ENCODE data around the gene PRDM7. TPM values are rescaled to one million over a fixed set of nuclear protein-coding genes. Genes with fewer than 3 reads are reported as not detected.

The PRDM7 gene
- total RNA-seq, 4 donors from 2014 or later: not detected

- 80 to 85% methylated on average over 17 to 19 of the region's 19 CpGs for WGBS, 2 donors
- no peak overlapping the region for H3K4me3 ChIP-seq (ENCODE audit: low read depth, poor library complexity, severe bottlenecking)
- TF ChIP-seq CTCF (IDR thresholded peaks at IDR 0.05) (no peak), POLR2A (IDR thresholded peaks at IDR 0.05) (no peak)
- no peak for DNase-seq (ENCODE audit: low spot score in 2 of 2)
- intact Hi-C loops (cut with DNase I; ENCODE audit: low total_unique reads): no loop called here
Measured at GRCh38 chr16:90042946-90043514, 34.1 kb downstream of the PRDM7 start.

- WGBS, 2 donors: 80 to 87% methylated on average over 16 of the region's 16 CpGs
- intact Hi-C loops (cut with DNase I; ENCODE audit: low total_unique reads): no loop called here
- TF ChIP-seq CTCF (IDR thresholded peaks at IDR 0.05) (no peak), POLR2A (IDR thresholded peaks at IDR 0.05) (no peak)
- DNase-seq (ENCODE audit: low spot score in 2 of 2): no peak
- H3K4me3 ChIP-seq (ENCODE audit: low read depth, poor library complexity, severe bottlenecking): no peak overlapping the region
Measured at GRCh38 chr16:90041896-90042473, 35.1 kb downstream of the PRDM7 start.

GRCh38 chr16:90040152-90041023, 36.7 kb downstream of the PRDM7 start:
- no peak for DNase-seq (ENCODE audit: low spot score in 2 of 2)
- no peak for TF ChIP-seq CTCF (IDR thresholded peaks at IDR 0.05)
- TF ChIP-seq POLR2A (IDR thresholded peaks at IDR 0.05): no peak
- 92 to 98% methylated on average over 20 to 28 of the region's 29 CpGs for WGBS, 2 donors
- intact Hi-C loops (cut with DNase I; ENCODE audit: low total_unique reads): no loop called here
- no peak overlapping the region for H3K4me3 ChIP-seq (ENCODE audit: low read depth, poor library complexity, severe bottlenecking)

GRCh38 chr16:90037276-90037675, 39.9 kb downstream of the PRDM7 start:
- no peak for TF ChIP-seq POLR2A (IDR thresholded peaks at IDR 0.05)
- no peak for TF ChIP-seq CTCF (IDR thresholded peaks at IDR 0.05)
- intact Hi-C loops (cut with DNase I; ENCODE audit: low total_unique reads): no loop called here
- no peak for DNase-seq (ENCODE audit: low spot score in 2 of 2)
- no peak overlapping the region for H3K4me3 ChIP-seq (ENCODE audit: low read depth, poor library complexity, severe bottlenecking)
- WGBS, 2 donors: 57 to 63% methylated on average over 12 of the region's 12 CpGs

GRCh38 chr16:90035902-90036301, 41.2 kb downstream of the PRDM7 start:
- 83 to 87% methylated on average over 5 of the region's 5 CpGs for WGBS, 2 donors
- TF ChIP-seq CTCF (IDR thresholded peaks at IDR 0.05) (no peak), POLR2A (IDR thresholded peaks at IDR 0.05) (no peak)
- intact Hi-C loops (cut with DNase I; ENCODE audit: low total_unique reads): no loop called here
- no peak for DNase-seq (ENCODE audit: low spot score in 2 of 2)
- H3K4me3 ChIP-seq (ENCODE audit: low read depth, poor library complexity, severe bottlenecking): no peak overlapping the region
